Pancreas (tissue), 10 donors: ENCODE data around the gene CYP26A1. TPM values are rescaled to one million over a fixed set of nuclear protein-coding genes. Genes with fewer than 3 reads are reported as not detected.

Experiments used
- ATAC-seq, 4 donors: fragments of 200-7000 bp; cut with Tn5 transposase; one replicate each; pipeline versions ENCODE4 v1.8.0 to v1.9.1; 2020; ENCODE audit warnings: mild to moderate bottlenecking in 4 of 4, moderate library complexity in 4 of 4
- DNase-seq, 6 donors: peaks; one replicate each; pipeline ENCODE4 v3.0.0-alpha.2; 2020
- FAIRE-seq: peaks from 2 replicates; lab custom pipeline; 2012; peaks lifted over from hg19 to GRCh38; lab: Jason Lieb, UNC
- H3K27ac ChIP-seq, 4 donors: fragments of 200-600 bp; sonication (generic); 1 replicate in 3 of 4; 2 replicates in 1 of 4; pipeline versions ENCODE4 v1.5.0 to v1.8.0; 2020
- H3K27me3 ChIP-seq, 4 donors: fragments of 200-600 bp; one replicate each; pipeline ENCODE4 v1.8.0; 2021
- H3K36me3 ChIP-seq, 3 donors: fragments of 200-600 bp; sonication (generic) in 1 of 3; one replicate each; pipeline versions ENCODE4 v1.5.0 to v1.8.0; 2020 to 2021
- H3K4me1 ChIP-seq, 3 donors: fragments of 200-600 bp; one replicate each; pipeline ENCODE4 v1.8.0; 2021
- H3K4me3 ChIP-seq, 4 donors: fragments of 200-600 bp; sonication (generic) in 2 of 4; one replicate each; pipeline versions ENCODE4 v1.5.0 to v1.8.0; 2020 to 2021
- H3K9me3 ChIP-seq, 4 donors: fragments of 200-600 bp; one replicate each; pipeline ENCODE4 v1.8.0; 2021
- CTCF ChIP-seq, 4 donors: fragments of 200-600 bp; sonication (generic) in 3 of 4; IDR thresholded peaks; one replicate each; pipeline versions ENCODE4 v1.5.0 to v1.8.0; 2021; ENCODE audit warnings: antibody characterized with exemption in 4 of 4
- WGBS, 2 donors: extraction: QIAGEN DNeasy Blood & Tissue Kit; methylation state at CpG; one replicate each; pipeline ENCODE4 v1.1.7; 2013; 5-methylcytosine and 5-hydroxymethylcytosine counted together
- intact Hi-C, 3 donors: fragments of 100-400 bp; cut with DNase I; formaldehyde crosslinking; loops; one replicate each; pipeline versions ENCODE4 v1.11.1 to v1.14.2; 2022
- polyA plus RNA-seq, 2 donors: library from polyadenylated mRNA; stranded (reverse); fragments of 200-250 nt; gene quantifications; one replicate each; pipeline ENCODE4 v1.2.3, GENCODE V29; 2013
- total RNA-seq, 6 donors: library from RNA; stranded (reverse); fragmentation: NEBNext Ultra II Directional in 4 of 6; extraction: Animal tissue kit (Norgen Biotek cat#: 25700) in 4 of 6; gene quantifications; one replicate each; pipeline versions ENCODE4 v1.2.1 to v1.2.4, GENCODE V29; 2021 to 2023
- donor health status: healthy with polysubstance abuse.
- donor health status: DM: no; HTN: no; CAD: no; lungs with moderate emphysema.
- donor health status: DM: no; HTN: no; CAD: no.
- donor health status: control.
- donor health status: control.
- donor health status: Bipolar disorder and iron deficiency.
- donor health status: DM: yes; HTN: yes; CAD: no.
- donor health status: DM: no; HTN: no; CAD: no.
- donor health status: DM: no; HTN: no; CAD: no.
- donor health status: DM: yes; HTN: yes; CAD: no.

Gene CYP26A1
- total and polyA plus RNA-seq, 8 donors = 0.11 to 0.35 TPM; not detected in 6

GRCh38 chr10:93067443-93068365 is 6.0 kb upstream of the CYP26A1 start:
- H3K4me1 ChIP-seq = peaks cover 0 to 2% (median 0%) of the 10 kb centered on the region in 3 donors
- DNase-seq (no peak), ATAC-seq (no peak), FAIRE-seq (no peak)
- TF ChIP-seq CTCF (IDR thresholded peaks at IDR 0.05) = no peak
- H3K27ac ChIP-seq = no peak overlapping the region
- no peaks in the 10 kb centered on the region for H3K36me3 ChIP-seq
- H3K4me3 ChIP-seq = no peak overlapping the region
- intact Hi-C loops = no loop called here
- H3K27me3 ChIP-seq = no peaks in the 10 kb centered on the region
- WGBS, 2 donors = 16 to 19% methylated on average over 17 of the region's 17 CpGs
- no peaks in the 10 kb centered on the region for H3K9me3 ChIP-seq

GRCh38 chr10:93068411-93069244 is 5.1 kb upstream of the CYP26A1 start:
- Histone ChIP-seq H3K9me3 (no peaks in the 10 kb centered on the region), H3K36me3 (no peaks in the 10 kb centered on the region), H3K4me3 (no peak overlapping the region), H3K27ac (no peak overlapping the region), H3K4me1 (peaks cover 5 to 9% (median 5%) of the 10 kb centered on the region in 3 donors), H3K27me3 (peaks cover 0 to 7% (median 1%) of the 10 kb centered on the region in 4 donors)
- intact Hi-C loops = no loop called here
- WGBS, 2 donors = 12 to 19% methylated on average over 60 to 73 of the region's 73 CpGs
- no peak for ATAC-seq
- TF ChIP-seq CTCF (IDR thresholded peaks at IDR 0.05) = no peak
- DNase-seq = no peak
- FAIRE-seq = no peak

GRCh38 chr10:93069245-93069561 is 4.5 kb upstream of the CYP26A1 start:
- Histone ChIP-seq H3K4me1 (peaks cover 10 to 15% (median 10%) of the 10 kb centered on the region in 3 donors), H3K9me3 (no peaks in the 10 kb centered on the region), H3K36me3 (no peaks in the 10 kb centered on the region), H3K4me3 (no peak overlapping the region), H3K27ac (no peak overlapping the region), H3K27me3 (peaks cover 0 to 13% (median 4%) of the 10 kb centered on the region in 4 donors)
- 29 to 39% methylated on average over 10 of the region's 10 CpGs for WGBS, 2 donors
- DNase-seq = no peak
- FAIRE-seq = no peak
- no peak for TF ChIP-seq CTCF (IDR thresholded peaks at IDR 0.05)
- intact Hi-C loops = no loop called here
- ATAC-seq = no peak

- no peak for DNase-seq
- Histone ChIP-seq H3K36me3 (no peaks in the 10 kb centered on the region), H3K4me1 (peaks cover 10 to 15% (median 10%) of the 10 kb centered on the region in 3 donors), H3K4me3 (no peak overlapping the region), H3K27ac (no peak overlapping the region), H3K9me3 (no peaks in the 10 kb centered on the region), H3K27me3 (peaks cover 0 to 20% (median 9%) of the 10 kb centered on the region in 4 donors)
- whole genome bisulfite sequencing, 2 donors = 68 to 70% methylated on average over 5 of the region's 5 CpGs
- intact Hi-C loops = no loop called here
- peak in 1 of 4 donors; percentile 37 for ATAC-seq
- no peak for TF ChIP-seq CTCF (IDR thresholded peaks at IDR 0.05)
- FAIRE-seq = no peak
Measured at GRCh38 chr10:93070378-93071176, 3.1 kb upstream of the CYP26A1 start.
